HepG2 (cell line): ENCODE results near the gene GALR3. TPM values are rescaled to one million over a fixed set of nuclear protein-coding genes. Genes with fewer than 3 reads are reported as not detected.

Experiments
- ASH2L ChIP-seq: fragments of 300-600, 200-600 bp; sonication (generic); IDR thresholded peaks from 2 replicates; pipeline ENCODE4 v1.7.0; 2017; ENCODE audit warnings: low read depth, mild to moderate bottlenecking, moderate library complexity, mixed read lengths, low read length; ENCODE audit not compliant: insufficient read length
- CEBPB ChIP-seq: IDR thresholded peaks from 2 replicates; pipeline ENCODE4 v1.6.1; 2011; ENCODE audit warnings: low read depth, low read length, improper control_type of control experiment, borderline replicate concordance
- CHD2 ChIP-seq: IDR thresholded peaks from 2 replicates; pipeline ENCODE4 v1.6.1; 2011; ENCODE audit warnings: low read depth, low read length, improper control_type of control experiment
- ETV6 ChIP-seq: sonication (generic); formaldehyde crosslinking; conservative IDR thresholded peaks from 2 replicates; pipeline ENCODE4 v1.4.0; 2020; ENCODE audit warnings: missing genetic modification reagents
- EZH2 ChIP-seq: conservative IDR thresholded peaks from 2 replicates; pipeline ENCODE4 v1.6.1; 2012; ENCODE audit warnings: mild to moderate bottlenecking, low read depth, low read length, moderate library complexity
- GATA4 ChIP-seq: sonication (generic); IDR thresholded peaks from 2 replicates; pipeline ENCODE4 v1.6.1; 2016; ENCODE audit warnings: antibody characterized with exemption, low read depth, borderline replicate concordance
- JUND ChIP-seq: sonication (generic); formaldehyde crosslinking; IDR thresholded peaks from 2 replicates; pipeline ENCODE4 v1.8.0; 2022; ENCODE audit warnings: mild to moderate bottlenecking, missing genetic modification reagents
- KLF12 ChIP-seq: sonication (generic); formaldehyde crosslinking; IDR thresholded peaks from 2 replicates; pipeline ENCODE4 v1.4.0; 2020; ENCODE audit warnings: missing genetic modification reagents, borderline replicate concordance
- MAFG ChIP-seq: sonication (generic); formaldehyde crosslinking; IDR thresholded peaks from 2 replicates; pipeline ENCODE4 v1.5.1; 2020; ENCODE audit warnings: mild to moderate bottlenecking, missing genetic modification reagents
- NFIB ChIP-seq: sonication (generic); formaldehyde crosslinking; IDR thresholded peaks from 2 replicates; pipeline ENCODE4 v1.9.0; 2021; ENCODE audit warnings: missing genetic modification reagents, mild to moderate bottlenecking, borderline replicate concordance
- NFKBIZ ChIP-seq: IDR thresholded peaks from 2 replicates; pipeline ENCODE4 v1.6.1; 2018; ENCODE audit warnings: missing genetic modification reagents, missing compliant biosample characterization
- NRL ChIP-seq: sonication (generic); formaldehyde crosslinking; IDR thresholded peaks from 2 replicates; pipeline ENCODE4 v1.5.0; 2020; ENCODE audit warnings: missing genetic modification reagents, mild to moderate bottlenecking, moderate library complexity, borderline replicate concordance
- TAF15 ChIP-seq: fragments of 200-400 bp; formaldehyde crosslinking; IDR thresholded peaks from one replicate; pipeline ENCODE4 v1.6.1; 2018; ENCODE audit warnings: mild to moderate bottlenecking, low read depth, low read length; ENCODE audit not compliant: poor library complexity, severe bottlenecking
- TBX3 ChIP-seq: fragments of 450-650 bp; IDR thresholded peaks from 2 replicates; pipeline ENCODE4 v1.6.1; 2017; ENCODE audit warnings: antibody characterized with exemption, mild to moderate bottlenecking, inconsistent platforms, borderline replicate concordance
- ZFP36L1 ChIP-seq: sonication (generic); formaldehyde crosslinking; IDR thresholded peaks from 2 replicates; pipeline ENCODE4 v1.8.0; 2022; ENCODE audit warnings: mild to moderate bottlenecking, missing genetic modification reagents, moderate library complexity
- ZNF570 ChIP-seq: sonication (generic); formaldehyde crosslinking; IDR thresholded peaks from 2 replicates; pipeline ENCODE4 v1.4.0; 2020; ENCODE audit warnings: mild to moderate bottlenecking, missing genetic modification reagents, borderline replicate concordance
- ZNF772 ChIP-seq: sonication (generic); formaldehyde crosslinking; IDR thresholded peaks from 2 replicates; pipeline ENCODE4 v1.5.0; 2020; ENCODE audit warnings: mild to moderate bottlenecking, missing genetic modification reagents
- polyA plus RNA-seq, 8 experiments: library from polyadenylated mRNA; depleted of rRNA in 3 of 8; stranded (reverse) in 7 of 8; unstranded in 1 of 8; fragments of >200 nt; fragmentation: Illumina TruSeq in 4 of 8; extraction: Trizol in 4 of 8; gene quantifications; 2 replicates each; pipeline versions ENCODE4 v1.2.1 to v1.2.3, GENCODE V29; 2011 to 2016; ENCODE audit warnings: low read depth in 4 of 8, missing spikeins in 1 of 8, mixed read lengths in 1 of 8; ENCODE audit not compliant: insufficient read depth in 1 of 8
- total RNA-seq, 5 experiments: library from RNA; depleted of rRNA; stranded (reverse); fragments of >200 nt; fragmentation: Illumina TruSeq; extraction: Trizol; gene quantifications; 2 replicates each; pipeline ENCODE4 v1.2.3, GENCODE V29; 2016; ENCODE audit warnings: low read depth in 1 of 5
- TF ChIP-seq, protein P1 (sequence below): sonication (generic); formaldehyde crosslinking; IDR thresholded peaks from 2 replicates; pipeline ENCODE4 v1.8.1; 2023; ENCODE audit warnings: missing genetic modification reagents, mild to moderate bottlenecking, borderline replicate concordance
- TF ChIP-seq, protein P2 (sequence below): sonication (generic); formaldehyde crosslinking; IDR thresholded peaks from 2 replicates; pipeline ENCODE4 v1.5.0; 2020; ENCODE audit warnings: missing genetic modification reagents, mild to moderate bottlenecking, borderline replicate concordance
- TF ChIP-seq, protein P3 (sequence below): sonication (generic); formaldehyde crosslinking; IDR thresholded peaks from 2 replicates; pipeline ENCODE4 v1.4.0; 2020; ENCODE audit warnings: missing genetic modification reagents, borderline replicate concordance

The GALR3 gene
- total and polyA plus RNA-seq, 2 of the 13 experiments (the other 11 are each of a cell fraction or from before 2014, with no cell fraction given) = 0.13 TPM; not detected in 1

DNA sequence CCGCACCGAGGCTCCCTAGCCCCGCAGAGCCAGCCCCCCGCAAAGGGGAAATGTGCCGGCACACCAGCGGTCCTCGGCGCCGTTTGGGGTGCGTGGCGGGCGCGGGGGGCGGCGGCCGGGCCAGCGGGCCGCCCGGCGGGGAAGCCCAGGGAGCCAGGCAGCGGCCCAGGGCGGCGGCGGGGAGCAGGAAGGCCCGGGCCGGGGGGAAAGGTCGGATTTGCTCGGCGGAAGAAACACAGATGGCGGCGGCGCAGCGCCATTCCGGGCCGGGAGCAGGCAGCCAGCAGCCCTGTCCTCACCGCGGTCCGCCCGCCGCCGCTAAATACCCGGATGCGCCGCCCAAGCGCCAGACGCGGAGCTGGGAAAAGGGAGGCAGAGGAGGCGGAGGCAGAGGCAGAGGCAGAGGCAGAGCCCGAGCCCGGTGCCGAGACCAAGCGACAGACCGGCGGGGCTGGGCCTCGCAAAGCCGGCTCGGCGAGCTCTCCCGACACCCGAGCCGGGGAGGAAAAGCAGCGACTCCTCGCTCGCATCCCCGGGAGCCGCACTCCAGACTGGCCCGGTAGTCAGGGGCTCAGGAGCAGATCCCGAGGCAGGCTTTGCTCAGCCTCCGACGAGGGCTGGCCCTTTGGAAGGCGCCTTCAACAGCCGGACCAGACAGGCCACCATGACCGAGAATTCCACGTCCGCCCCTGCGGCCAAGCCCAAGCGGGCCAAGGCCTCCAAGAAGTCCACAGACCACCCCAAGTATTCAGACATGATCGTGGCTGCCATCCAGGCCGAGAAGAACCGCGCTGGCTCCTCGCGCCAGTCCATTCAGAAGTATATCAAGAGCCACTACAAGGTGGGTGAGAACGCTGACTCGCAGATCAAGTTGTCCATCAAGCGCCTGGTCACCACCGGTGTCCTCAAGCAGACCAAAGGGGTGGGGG is 18.0 kb upstream of the GALR3 start (continued):
- TF ChIP-seq NRL (CRISPR knock-in tag) (peak; percentile 93), ZNF570 (CRISPR knock-in tag) (no peak), ETV6 (CRISPR knock-in tag) (no peak), EZH2 (no peak), TBX3 (no peak), ZFP36L1 (CRISPR knock-in tag) (peak; percentile 61; the same call in 1 of the 2 replicates), CHD2 (peak; percentile 17; the same call in 1 of the 2 replicates), MAFG (no peak), TAF15 (peak; percentile 87), CEBPB (no peak), ZNF772 (CRISPR knock-in tag) (0 out of 2 replicates have a peak, but pooled peaks have one; percentile 37), KLF12 (CRISPR knock-in tag) (peak; percentile 73; the same call in 1 of the 2 replicates), JUND (peak; percentile 47; the same call in 1 of the 2 replicates), ASH2L (no peak), NFKBIZ (CRISPR knock-in tag) (no peak), NFIB (CRISPR knock-in tag) (no peak), GATA4 (0 out of 2 replicates have a peak, but pooled peaks have one; percentile 76)
- TF ChIP-seq, protein P1, sequence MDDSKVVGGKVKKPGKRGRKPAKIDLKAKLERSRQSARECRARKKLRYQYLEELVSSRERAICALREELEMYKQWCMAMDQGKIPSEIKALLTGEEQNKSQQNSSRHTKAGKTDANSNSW = peak; percentile 87; the same call in 1 of the 2 replicates
- TF ChIP-seq, protein P2, sequence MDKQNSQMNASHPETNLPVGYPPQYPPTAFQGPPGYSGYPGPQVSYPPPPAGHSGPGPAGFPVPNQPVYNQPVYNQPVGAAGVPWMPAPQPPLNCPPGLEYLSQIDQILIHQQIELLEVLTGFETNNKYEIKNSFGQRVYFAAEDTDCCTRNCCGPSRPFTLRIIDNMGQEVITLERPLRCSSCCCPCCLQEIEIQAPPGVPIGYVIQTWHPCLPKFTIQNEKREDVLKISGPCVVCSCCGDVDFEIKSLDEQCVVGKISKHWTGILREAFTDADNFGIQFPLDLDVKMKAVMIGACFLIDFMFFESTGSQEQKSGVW (CRISPR knock-in tag) = no peak
- TF ChIP-seq, protein P3, sequence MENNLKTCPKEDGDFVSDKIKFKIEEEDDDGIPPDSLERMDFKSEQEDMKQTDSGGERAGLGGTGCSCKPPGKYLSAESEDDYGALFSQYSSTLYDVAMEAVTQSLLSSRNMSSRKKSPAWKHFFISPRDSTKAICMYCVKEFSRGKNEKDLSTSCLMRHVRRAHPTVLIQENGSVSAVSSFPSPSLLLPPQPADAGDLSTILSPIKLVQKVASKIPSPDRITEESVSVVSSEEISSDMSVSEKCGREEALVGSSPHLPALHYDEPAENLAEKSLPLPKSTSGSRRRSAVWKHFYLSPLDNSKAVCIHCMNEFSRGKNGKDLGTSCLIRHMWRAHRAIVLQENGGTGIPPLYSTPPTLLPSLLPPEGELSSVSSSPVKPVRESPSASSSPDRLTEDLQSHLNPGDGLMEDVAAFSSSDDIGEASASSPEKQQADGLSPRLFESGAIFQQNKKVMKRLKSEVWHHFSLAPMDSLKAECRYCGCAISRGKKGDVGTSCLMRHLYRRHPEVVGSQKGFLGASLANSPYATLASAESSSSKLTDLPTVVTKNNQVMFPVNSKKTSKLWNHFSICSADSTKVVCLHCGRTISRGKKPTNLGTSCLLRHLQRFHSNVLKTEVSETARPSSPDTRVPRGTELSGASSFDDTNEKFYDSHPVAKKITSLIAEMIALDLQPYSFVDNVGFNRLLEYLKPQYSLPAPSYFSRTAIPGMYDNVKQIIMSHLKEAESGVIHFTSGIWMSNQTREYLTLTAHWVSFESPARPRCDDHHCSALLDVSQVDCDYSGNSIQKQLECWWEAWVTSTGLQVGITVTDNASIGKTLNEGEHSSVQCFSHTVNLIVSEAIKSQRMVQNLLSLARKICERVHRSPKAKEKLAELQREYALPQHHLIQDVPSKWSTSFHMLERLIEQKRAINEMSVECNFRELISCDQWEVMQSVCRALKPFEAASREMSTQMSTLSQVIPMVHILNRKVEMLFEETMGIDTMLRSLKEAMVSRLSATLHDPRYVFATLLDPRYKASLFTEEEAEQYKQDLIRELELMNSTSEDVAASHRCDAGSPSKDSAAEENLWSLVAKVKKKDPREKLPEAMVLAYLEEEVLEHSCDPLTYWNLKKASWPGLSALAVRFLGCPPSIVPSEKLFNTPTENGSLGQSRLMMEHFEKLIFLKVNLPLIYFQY = peak; percentile 88; the same call in 1 of the 2 replicates
